OCI-LY7 (cell line): ENCODE results near the gene TWF2.

Source experiments
- EZH2phosphoT487 ChIP-seq: fragments of 200-600 bp; sonication (generic); IDR thresholded peaks from 2 replicates; pipeline ENCODE4 v1.6.1; 2018; ENCODE audit warnings: low read depth, borderline replicate concordance, mild to moderate bottlenecking, mixed run types, antibody characterized with exemption, low read length, moderate library complexity, mixed read lengths
- TF ChIP-seq, protein P1 (sequence below): fragments of 200-600 bp; sonication (generic); conservative IDR thresholded peaks from 2 replicates; pipeline ENCODE4 v1.5.1; 2014; ENCODE audit warnings: mild to moderate bottlenecking, antibody characterized with exemption, low read length, moderate library complexity, mixed read lengths

DNA sequence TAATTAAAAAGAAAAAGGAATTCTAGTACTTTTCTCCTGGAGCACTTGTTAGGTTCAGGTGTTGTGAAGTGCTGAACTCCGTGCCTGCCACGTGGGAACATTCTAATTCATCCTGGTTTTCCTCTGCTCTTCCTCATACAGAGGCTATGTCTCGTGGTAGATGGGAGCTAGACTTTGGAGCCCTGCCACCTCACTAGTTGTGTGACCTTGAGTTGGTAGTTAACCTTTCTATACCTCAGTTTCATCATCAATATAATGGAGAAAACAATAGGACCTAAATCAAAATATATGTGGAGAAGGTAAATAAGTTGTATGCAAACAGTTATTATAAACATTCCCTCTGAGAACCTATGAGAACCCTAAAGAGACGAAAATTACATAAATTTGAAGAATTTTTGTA, 30.4 kb downstream of the TWF2 start:
- TF ChIP-seq, protein P1, sequence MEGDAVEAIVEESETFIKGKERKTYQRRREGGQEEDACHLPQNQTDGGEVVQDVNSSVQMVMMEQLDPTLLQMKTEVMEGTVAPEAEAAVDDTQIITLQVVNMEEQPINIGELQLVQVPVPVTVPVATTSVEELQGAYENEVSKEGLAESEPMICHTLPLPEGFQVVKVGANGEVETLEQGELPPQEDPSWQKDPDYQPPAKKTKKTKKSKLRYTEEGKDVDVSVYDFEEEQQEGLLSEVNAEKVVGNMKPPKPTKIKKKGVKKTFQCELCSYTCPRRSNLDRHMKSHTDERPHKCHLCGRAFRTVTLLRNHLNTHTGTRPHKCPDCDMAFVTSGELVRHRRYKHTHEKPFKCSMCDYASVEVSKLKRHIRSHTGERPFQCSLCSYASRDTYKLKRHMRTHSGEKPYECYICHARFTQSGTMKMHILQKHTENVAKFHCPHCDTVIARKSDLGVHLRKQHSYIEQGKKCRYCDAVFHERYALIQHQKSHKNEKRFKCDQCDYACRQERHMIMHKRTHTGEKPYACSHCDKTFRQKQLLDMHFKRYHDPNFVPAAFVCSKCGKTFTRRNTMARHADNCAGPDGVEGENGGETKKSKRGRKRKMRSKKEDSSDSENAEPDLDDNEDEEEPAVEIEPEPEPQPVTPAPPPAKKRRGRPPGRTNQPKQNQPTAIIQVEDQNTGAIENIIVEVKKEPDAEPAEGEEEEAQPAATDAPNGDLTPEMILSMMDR, result no peak
- TF ChIP-seq EZH2phosphoT487, result no peak
